ENCODE data around the gene AMELY.

- TF ChIP-seq, protein P1, sequence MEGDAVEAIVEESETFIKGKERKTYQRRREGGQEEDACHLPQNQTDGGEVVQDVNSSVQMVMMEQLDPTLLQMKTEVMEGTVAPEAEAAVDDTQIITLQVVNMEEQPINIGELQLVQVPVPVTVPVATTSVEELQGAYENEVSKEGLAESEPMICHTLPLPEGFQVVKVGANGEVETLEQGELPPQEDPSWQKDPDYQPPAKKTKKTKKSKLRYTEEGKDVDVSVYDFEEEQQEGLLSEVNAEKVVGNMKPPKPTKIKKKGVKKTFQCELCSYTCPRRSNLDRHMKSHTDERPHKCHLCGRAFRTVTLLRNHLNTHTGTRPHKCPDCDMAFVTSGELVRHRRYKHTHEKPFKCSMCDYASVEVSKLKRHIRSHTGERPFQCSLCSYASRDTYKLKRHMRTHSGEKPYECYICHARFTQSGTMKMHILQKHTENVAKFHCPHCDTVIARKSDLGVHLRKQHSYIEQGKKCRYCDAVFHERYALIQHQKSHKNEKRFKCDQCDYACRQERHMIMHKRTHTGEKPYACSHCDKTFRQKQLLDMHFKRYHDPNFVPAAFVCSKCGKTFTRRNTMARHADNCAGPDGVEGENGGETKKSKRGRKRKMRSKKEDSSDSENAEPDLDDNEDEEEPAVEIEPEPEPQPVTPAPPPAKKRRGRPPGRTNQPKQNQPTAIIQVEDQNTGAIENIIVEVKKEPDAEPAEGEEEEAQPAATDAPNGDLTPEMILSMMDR (IDR thresholded peaks at IDR 0.05 in 4 of 5, conservative IDR thresholded peaks at IDR 0.05 in 1 of 5): no peak
- no peak for TF ChIP-seq POLR2A (IDR thresholded peaks at IDR 0.05)
These were observed 17.1 kb downstream of the AMELY start for GRCh38 chrY:6894496-6894895.
